ENCODE data around the gene DPF3. TPM values are rescaled to one million over a fixed set of nuclear protein-coding genes. Genes with fewer than 3 reads are reported as not detected.

DPF3 gene
- total and polyA plus RNA-seq, 12 donors: 0.91 to 6.0 (median 2.9) TPM

- intact Hi-C loops (cut with DNase I): no loop called here
- 86 to 99% (median 93%) methylated on average over 3 to 5 of the region's 5 CpGs for WGBS, 4 donors
- no peak overlapping the region for H3K27ac ChIP-seq
- TF ChIP-seq POLR2A (IDR thresholded peaks at IDR 0.05) (no peak), CTCF (IDR thresholded peaks at IDR 0.05) (no peak)
- H3K9me3 ChIP-seq (replicated peaks in 1 of 3): no peaks in the 10 kb centered on the region
- H3K27me3 ChIP-seq: no peaks in the 10 kb centered on the region
- no peak for DNase-seq
- H3K4me3 ChIP-seq: no peak overlapping the region
- H3K36me3 ChIP-seq (replicated peaks in 1 of 2): no peaks in the 10 kb centered on the region
- H3K4me1 ChIP-seq (replicated peaks in 1 of 2): no peaks in the 10 kb centered on the region
Measured at GRCh38 chr14:72598306-72598705, 295.6 kb downstream of the DPF3 start.

- TF ChIP-seq CTCF (IDR thresholded peaks at IDR 0.05) (no peak), POLR2A (IDR thresholded peaks at IDR 0.05) (no peak)
Measured at GRCh38 chr14:72597252-72598233, 296.4 kb downstream of the DPF3 start.

GRCh38 chr14:72595152-72595862 lies 298.6 kb downstream of the DPF3 start:
- no peaks in the 10 kb centered on the region for H3K9me3 ChIP-seq (replicated peaks in 1 of 3)
- intact Hi-C loops (cut with DNase I): no loop called here
- no peak overlapping the region for H3K27ac ChIP-seq
- TF ChIP-seq POLR2A (IDR thresholded peaks at IDR 0.05) (no peak), CTCF (IDR thresholded peaks at IDR 0.05) (no peak)
- 89 to 91% (median 89%) methylated on average over 8 of the region's 8 CpGs for WGBS, 4 donors
- H3K4me3 ChIP-seq: no peak overlapping the region
- DNase-seq: no peak
- H3K4me1 ChIP-seq (replicated peaks in 1 of 2): no peaks in the 10 kb centered on the region
- no peaks in the 10 kb centered on the region for H3K36me3 ChIP-seq (replicated peaks in 1 of 2)
- H3K27me3 ChIP-seq: no peaks in the 10 kb centered on the region

More at GRCh38 chr14:72597252-72598233, 296.4 kb downstream of the DPF3 start:
- Histone ChIP-seq H3K36me3 (replicated peaks in 1 of 2) (no peaks in the 10 kb centered on the region), H3K27ac (no peak overlapping the region), H3K27me3 (no peaks in the 10 kb centered on the region), H3K4me3 (no peak overlapping the region), H3K9me3 (replicated peaks in 1 of 3) (no peaks in the 10 kb centered on the region), H3K4me1 (replicated peaks in 1 of 2) (no peaks in the 10 kb centered on the region)
- intact Hi-C loops (cut with DNase I): no loop called here
- WGBS, 4 donors: 49 to 66% (median 59%) methylated on average over 14 to 16 of the region's 16 CpGs
- DNase-seq: no peak

Data from adrenal gland (tissue), 12 donors.